Uterus (tissue), 2 donors: ENCODE data around the gene CRHR2.

ENCODE experiments used
- CTCF ChIP-seq, 4 experiments: fragments of 200-600 bp in 2 of 4; fragments of 450-650 bp in 2 of 4; sonication (generic) in 2 of 4; IDR thresholded peaks; one replicate each; pipeline ENCODE4 v1.5.1; 2016 to 2019; ENCODE audit warnings: antibody characterized with exemption in 4 of 4, mild to moderate bottlenecking in 2 of 4, moderate library complexity in 1 of 4
- POLR2A ChIP-seq, 2 donors: fragments of 450-650 bp; IDR thresholded peaks; one replicate each; pipeline ENCODE4 v1.6.1; 2016; ENCODE audit warnings: antibody characterized with exemption in 2 of 2, mild to moderate bottlenecking in 1 of 2, moderate library complexity in 1 of 2

GRCh38 chr7:30698481-30698880, 16.2 kb upstream of the CRHR2 start:
- TF ChIP-seq CTCF (IDR thresholded peaks at IDR 0.05) (no peak), POLR2A (IDR thresholded peaks at IDR 0.05) (no peak)
